Karpas-422 (cell line): ENCODE data around the gene FYTTD1. TPM values are rescaled to one million over a fixed set of nuclear protein-coding genes. Genes with fewer than 3 reads are reported as not detected.
"Not testable (repeated sequence)": the region's sequence is repeated elsewhere in the genome, so short reads cannot be mapped to it uniquely, and the experiment has no call there.

Experiments
- DNase-seq: peaks from one replicate; pipeline ENCODE4 v3.0.0-alpha.2; 2015
- H2AFZ ChIP-seq: fragments of 200-600 bp; sonication (generic); 2 replicates; pipeline ENCODE4 v1.6.1; 2014; ENCODE audit warnings: antibody characterized with exemption, low read length, mixed read lengths
- H3K27ac ChIP-seq: fragments of 200-600 bp; sonication (generic); 2 replicates; pipeline ENCODE4 v1.5.1; 2014; ENCODE audit warnings: mild to moderate bottlenecking, low read length, moderate library complexity
- H3K27me3 ChIP-seq: fragments of 200-600 bp; sonication (generic); 2 replicates; pipeline ENCODE4 v1.6.1; 2014; ENCODE audit warnings: low read length, mixed read lengths
- H3K36me3 ChIP-seq: fragments of 200-600 bp; sonication (generic); 2 replicates; pipeline ENCODE4 v1.6.1; 2014; ENCODE audit warnings: low read length, mixed read lengths; ENCODE audit not compliant: insufficient read depth
- H3K4me1 ChIP-seq: fragments of 200-600 bp; sonication (generic); 2 replicates; pipeline ENCODE4 v1.6.1; 2014; ENCODE audit warnings: mild to moderate bottlenecking, low read length, mixed read lengths
- H3K4me2 ChIP-seq: fragments of 200-600 bp; sonication (generic); 2 replicates; pipeline ENCODE4 v1.6.1; 2014; ENCODE audit warnings: low read length, low read depth, mild to moderate bottlenecking; ENCODE audit not compliant: poor library complexity, severe bottlenecking
- H3K4me3 ChIP-seq: fragments of 200-600 bp; sonication (generic); 2 replicates; pipeline ENCODE4 v1.5.1; 2014; ENCODE audit warnings: mild to moderate bottlenecking, antibody characterized with exemption, low read length, mixed read lengths
- H3K79me2 ChIP-seq: fragments of 200-600 bp; sonication (generic); 2 replicates; pipeline ENCODE4 v1.6.1; 2014; ENCODE audit warnings: mild to moderate bottlenecking, low read length, mixed read lengths
- H3K9ac ChIP-seq: fragments of 200-600 bp; sonication (generic); 2 replicates; pipeline ENCODE4 v1.6.0; 2014; ENCODE audit warnings: low read length
- H3K9me2 ChIP-seq: fragments of 200-600 bp; sonication (generic), shearing (Covaris generic); replicated peaks from 2 replicates; pipeline ENCODE4 v1.6.0; 2014; ENCODE audit warnings: mild to moderate bottlenecking, low read length, moderate library complexity; ENCODE audit not compliant: insufficient read depth
- H3K9me3 ChIP-seq: fragments of 300-700, 200-600 bp; sonication (generic); 2 replicates; pipeline ENCODE4 v1.6.1; 2014; ENCODE audit warnings: low read length, mixed read lengths
- H4K20me1 ChIP-seq: fragments of 200-600 bp; sonication (generic); 2 replicates; pipeline ENCODE4 v1.6.1; 2014; ENCODE audit warnings: mild to moderate bottlenecking, antibody characterized with exemption, low read length, low read depth; ENCODE audit not compliant: insufficient read depth
- total RNA-seq: library from RNA; depleted of rRNA; stranded (reverse); fragments of >200 nt; shearing (Covaris generic); gene quantifications from 2 replicates; pipeline ENCODE4 v1.2.3, GENCODE V29; 2014; ENCODE audit warnings: low replicate concordance; rRNA removed

Gene FYTTD1
- total RNA-seq = 145 and 204 TPM in 2 replicates

GRCh38 chr3:197749601-197750395, at the start of gene FYTTD1:
Gene FYTTD1, plus strand, starts transcription at chr3:197749883. Its CDS starts 89 bp downstream, at chr3:197749972.
- Histone ChIP-seq H3K4me1 (peaks cover 49% of the 10 kb centered on the region), H3K9me2 (no peaks in the 10 kb centered on the region), H2AFZ (peak within 1 kb of the TSS; percentile 67), H3K9me3 (no peaks in the 10 kb centered on the region), H3K27me3 (no peaks in the 10 kb centered on the region), H3K36me3 (0 out of 2 replicates have a peak, but pooled peaks cover 2% of the 10 kb centered on the region), H3K4me2 (peak within 1 kb of the TSS; percentile 81), H3K4me3 (peak within 1 kb of the TSS; percentile 74), H3K27ac (peak within 1 kb of the TSS; percentile 92), H3K79me2 (peaks cover 59% of the 10 kb centered on the region), H4K20me1 (peaks cover 18% of the 10 kb centered on the region; the same call in 1 of the 2 replicates), H3K9ac (peak within 1 kb of the TSS; percentile 95)
- DNase-seq = peak; percentile 97

GRCh38 chr3:197700095-197700494, 49.6 kb upstream of the FYTTD1 start:
- Histone ChIP-seq H3K9ac (no peak overlapping the region), H2AFZ (no peak overlapping the region), H3K4me2 (no peak overlapping the region), H3K27ac (no peak overlapping the region), H3K27me3 (no peaks in the 10 kb centered on the region), H3K9me3 (no peaks in the 10 kb centered on the region), H3K79me2 (peaks cover 15% of the 10 kb centered on the region), H3K9me2 (no peaks in the 10 kb centered on the region), H4K20me1 (no peaks in the 10 kb centered on the region), H3K36me3 (peaks cover 69% of the 10 kb centered on the region), H3K4me1 (peaks cover 6% of the 10 kb centered on the region), H3K4me3 (no peak overlapping the region)
- DNase-seq = no peak

- peaks cover 63% of the 10 kb centered on the region for H3K36me3 ChIP-seq
- peaks cover 30% of the 10 kb centered on the region for H3K79me2 ChIP-seq
Measured at GRCh38 chr3:197701841-197702240, 47.8 kb upstream of the FYTTD1 start.

GRCh38 chr3:197706658-197707057, 43.0 kb upstream of the FYTTD1 start:
- Histone ChIP-seq H3K36me3 (peaks cover 32% of the 10 kb centered on the region), H3K9me3 (no peaks in the 10 kb centered on the region), H3K27ac (no peak overlapping the region), H3K4me1 (peaks cover 38% of the 10 kb centered on the region), H3K9ac (no peak overlapping the region), H3K9me2 (no peaks in the 10 kb centered on the region), H3K79me2 (peaks cover 70% of the 10 kb centered on the region), H2AFZ (no peak overlapping the region), H3K27me3 (no peaks in the 10 kb centered on the region), H3K4me3 (no peak overlapping the region), H3K4me2 (no peak overlapping the region), H4K20me1 (no peaks in the 10 kb centered on the region)
- DNase-seq = no peak

More at GRCh38 chr3:197701841-197702240, 47.8 kb upstream of the FYTTD1 start:
- Histone ChIP-seq H3K9ac (no peak overlapping the region), H3K27me3 (no peaks in the 10 kb centered on the region), H4K20me1 (no peaks in the 10 kb centered on the region), H2AFZ (no peak overlapping the region), H3K4me3 (no peak overlapping the region), H3K9me2 (no peaks in the 10 kb centered on the region), H3K27ac (no peak overlapping the region), H3K9me3 (no peaks in the 10 kb centered on the region), H3K4me2 (no peak overlapping the region), H3K4me1 (peaks cover 13% of the 10 kb centered on the region)
- DNase-seq = no peak

GRCh38 chr3:197709135-197709534, 40.5 kb upstream of the FYTTD1 start:
- peaks cover 79% of the 10 kb centered on the region for H3K79me2 ChIP-seq

GRCh38 chr3:197710965-197711364, 38.7 kb upstream of the FYTTD1 start:
- Histone ChIP-seq H3K27ac (peak overlapping the region; percentile 95), H3K4me2 (peak overlapping the region; percentile 84), H3K79me2 (peaks cover 86% of the 10 kb centered on the region), H3K36me3 (peaks cover 11% of the 10 kb centered on the region; the same call in 1 of the 2 replicates), H3K4me1 (peaks cover 59% of the 10 kb centered on the region)
- not testable (repeated sequence) for H3K9ac ChIP-seq, H4K20me1 ChIP-seq, H2AFZ ChIP-seq, H3K27me3 ChIP-seq, DNase-seq, H3K9me2 ChIP-seq, H3K4me3 ChIP-seq, H3K9me3 ChIP-seq

More at GRCh38 chr3:197709135-197709534, 40.5 kb upstream of the FYTTD1 start:
- Histone ChIP-seq H3K9me2 (no peaks in the 10 kb centered on the region), H3K27me3 (no peaks in the 10 kb centered on the region), H3K9me3 (no peaks in the 10 kb centered on the region), H4K20me1 (no peaks in the 10 kb centered on the region), H3K4me2 (peak overlapping the region; percentile 17), H3K4me1 (peaks cover 62% of the 10 kb centered on the region), H3K36me3 (peaks cover 19% of the 10 kb centered on the region), H2AFZ (no peak overlapping the region), H3K27ac (peak overlapping the region; percentile 66), H3K4me3 (no peak overlapping the region), H3K9ac (no peak overlapping the region)
- DNase-seq = peak; percentile 60

GRCh38 chr3:197711973-197712707, 37.5 kb upstream of the FYTTD1 start:
- H3K4me1 ChIP-seq = peaks cover 64% of the 10 kb centered on the region
- peaks cover 86% of the 10 kb centered on the region for H3K79me2 ChIP-seq
- H3K36me3 ChIP-seq = peaks cover 11% of the 10 kb centered on the region; the same call in 1 of the 2 replicates
- no peaks in the 10 kb centered on the region for H3K9me3 ChIP-seq
- peak overlapping the region; percentile 95 for H3K27ac ChIP-seq
- H3K27me3 ChIP-seq = no peaks in the 10 kb centered on the region
- no peak overlapping the region for H2AFZ ChIP-seq
- H3K4me3 ChIP-seq = peak overlapping the region; percentile 59
- peak overlapping the region; percentile 84 for H3K4me2 ChIP-seq
- DNase-seq = peak; percentile 98
- no peaks in the 10 kb centered on the region for H4K20me1 ChIP-seq
- H3K9me2 ChIP-seq = no peaks in the 10 kb centered on the region
- H3K9ac ChIP-seq = peak overlapping the region; percentile 60

- no peaks in the 10 kb centered on the region for H3K9me3 ChIP-seq
- H3K79me2 ChIP-seq = peaks cover 87% of the 10 kb centered on the region
- no peaks in the 10 kb centered on the region for H4K20me1 ChIP-seq
- no peaks in the 10 kb centered on the region for H3K27me3 ChIP-seq
- peak overlapping the region; percentile 84 for H3K4me2 ChIP-seq
- H3K4me3 ChIP-seq = peak overlapping the region; percentile 59
- DNase-seq = no peak
- H3K9me2 ChIP-seq = no peaks in the 10 kb centered on the region
- no peak overlapping the region for H2AFZ ChIP-seq
- peak overlapping the region; percentile 95 for H3K27ac ChIP-seq
- H3K9ac ChIP-seq = peak overlapping the region; percentile 60
- H3K4me1 ChIP-seq = peaks cover 64% of the 10 kb centered on the region
- peaks cover 19% of the 10 kb centered on the region; the same call in 1 of the 2 replicates for H3K36me3 ChIP-seq
Measured at GRCh38 chr3:197713477-197713822, 36.2 kb upstream of the FYTTD1 start.
